HG02759 (cell line): Measurements from ENCODE around the gene ANKRD36.
A peak's percentile ranks its signal among the peaks of the same experiment; 100 is the strongest.
"Not testable (repeated sequence)": the region's sequence is repeated elsewhere in the genome, so short reads cannot be mapped to it uniquely, and the experiment has no call there.

ENCODE experiments used
- ATAC-seq: cut with Tn5 transposase; IDR thresholded peaks from one replicate; pipeline ENCODE4 v1.9.1; 2021; ENCODE audit warnings: mild to moderate bottlenecking, moderate library complexity; ENCODE audit not compliant: unreplicated experiment

Gene ANKRD36

DNA sequence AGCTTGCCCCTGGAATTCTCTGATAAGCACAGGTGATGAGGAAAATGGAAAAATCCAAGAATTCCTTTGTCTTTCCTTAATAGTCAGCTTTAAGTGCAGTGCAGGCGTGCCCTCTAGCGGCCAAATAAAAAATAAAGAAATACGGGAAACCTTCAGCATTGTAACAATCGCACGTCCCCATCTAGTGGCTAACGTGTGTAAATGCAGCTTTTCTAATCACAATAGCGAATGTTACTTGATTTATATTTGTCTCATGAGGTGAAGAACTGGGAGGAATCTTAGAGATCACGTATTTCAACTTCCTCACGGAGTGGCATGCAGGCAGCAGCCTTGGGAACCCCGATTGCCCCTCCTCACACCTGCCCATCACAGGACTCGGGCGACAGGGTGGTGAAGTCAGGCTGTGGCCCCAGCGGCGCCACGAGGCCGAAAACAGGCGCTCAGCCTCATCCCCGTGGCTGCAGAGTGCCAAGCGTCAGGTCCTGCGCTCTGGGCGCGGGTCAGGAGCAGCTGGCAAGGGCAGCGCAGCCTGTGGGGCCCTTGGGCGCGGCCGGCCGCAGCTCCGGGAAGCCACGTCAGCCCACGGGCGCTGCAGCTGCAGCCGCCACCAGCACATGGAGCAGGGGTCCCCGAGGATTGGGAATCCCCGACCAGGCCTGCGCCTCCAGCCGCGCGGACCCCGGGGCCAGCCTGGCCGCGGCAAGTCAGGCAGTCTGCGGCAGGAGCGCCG, 468 bp upstream of the ANKRD36 start:
- ATAC-seq, result peak; percentile 38

DNA sequence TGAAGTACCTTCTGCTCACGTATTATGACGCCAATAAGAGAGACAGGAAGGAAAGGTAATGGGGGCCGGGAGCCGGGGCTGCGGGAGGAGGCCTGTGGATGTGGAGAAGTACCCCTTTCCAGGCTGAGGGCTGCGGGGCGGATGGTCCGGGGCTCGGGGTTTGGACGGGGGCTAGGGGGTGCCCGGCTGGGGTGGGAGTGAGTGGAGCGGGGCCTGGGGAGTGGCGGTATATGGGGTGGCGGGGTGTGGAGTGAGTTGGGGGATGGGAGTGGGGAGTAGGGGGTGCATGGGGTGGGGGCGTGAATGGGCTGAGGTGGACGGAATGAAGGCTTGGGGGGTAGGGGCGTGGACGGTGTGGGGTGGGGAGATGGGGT, 916 bp downstream of the ANKRD36 start:
- ATAC-seq, result not testable (repeated sequence)

DNA sequence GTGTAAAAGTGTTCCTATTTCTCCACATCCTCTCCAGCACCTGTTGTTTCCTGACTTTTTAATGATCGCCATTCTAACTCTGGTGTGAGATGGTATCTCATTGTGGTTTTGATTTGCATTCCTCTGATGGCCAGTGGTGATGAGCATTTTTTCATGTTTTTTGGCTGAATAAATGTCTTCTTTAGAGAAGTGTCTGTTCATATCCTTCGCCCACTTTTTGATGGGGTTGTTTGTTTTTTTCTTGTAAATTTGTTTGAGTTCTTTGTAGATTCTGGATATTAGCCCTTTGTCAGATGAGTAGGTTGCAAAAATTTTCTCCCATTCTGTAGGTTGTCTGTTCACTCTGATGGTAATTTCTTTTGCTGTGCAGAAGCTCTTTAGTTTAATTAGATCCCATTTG, 16.1 kb downstream of the ANKRD36 start:
- not testable (repeated sequence) for ATAC-seq

DNA sequence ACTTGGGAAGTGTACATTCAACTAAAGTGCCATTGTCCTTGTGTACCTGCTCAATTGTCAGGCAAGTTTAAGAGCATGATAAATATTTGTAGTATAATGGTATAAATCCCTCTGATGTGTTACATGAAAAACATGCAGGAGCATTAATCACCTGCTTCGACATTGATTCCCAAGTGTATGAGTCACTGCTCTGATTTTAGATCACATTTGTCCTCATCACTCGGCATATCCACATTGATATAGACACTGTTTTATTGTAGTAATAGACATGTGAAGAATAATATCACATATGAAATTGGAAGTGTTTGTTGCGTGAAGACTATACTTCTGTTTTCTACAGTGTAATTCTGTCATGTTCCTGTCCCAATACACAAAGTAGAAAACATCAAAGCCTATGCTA, 31.1 kb downstream of the ANKRD36 start:
- not testable (repeated sequence) for ATAC-seq

DNA sequence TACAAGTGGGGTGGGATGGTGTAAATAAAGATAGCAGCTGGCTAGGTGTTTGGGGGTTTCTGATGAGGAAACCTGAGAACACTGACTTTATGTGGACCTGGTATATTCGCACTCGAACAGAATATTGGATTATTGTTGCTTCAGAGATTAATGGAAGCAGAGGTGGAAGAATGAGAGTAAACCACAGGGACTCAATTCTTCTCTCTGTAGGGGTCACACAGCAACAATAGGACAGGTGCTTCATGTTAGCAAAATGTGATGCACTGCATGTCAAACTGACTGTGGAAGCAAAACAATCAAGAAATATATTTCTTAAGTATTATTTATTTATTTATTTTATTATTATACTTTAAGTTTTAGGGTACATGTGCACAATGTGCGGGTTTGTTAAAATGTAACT, 53.6 kb downstream of the ANKRD36 start:
- ATAC-seq, result not testable (repeated sequence)

DNA sequence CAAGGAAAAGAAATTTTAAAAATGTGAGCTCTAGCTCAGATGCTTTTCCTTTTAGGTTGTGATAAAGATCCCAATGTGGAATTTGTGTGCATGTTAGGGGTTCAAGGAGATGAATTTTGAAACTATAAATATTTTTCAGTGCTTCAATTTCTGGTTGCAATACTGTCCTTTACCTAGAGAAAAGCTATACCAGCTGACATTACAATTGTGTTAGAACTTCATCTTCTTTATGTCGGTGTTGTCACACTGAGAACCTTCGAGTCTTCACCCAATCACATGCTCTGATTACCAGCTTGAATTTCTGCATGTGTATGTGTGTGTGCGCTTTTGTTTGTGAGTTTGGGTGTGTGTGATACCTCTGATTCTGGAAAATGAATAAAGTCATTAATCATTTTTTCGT, 55.0 kb downstream of the ANKRD36 start:
- ATAC-seq, result not testable (repeated sequence)

DNA sequence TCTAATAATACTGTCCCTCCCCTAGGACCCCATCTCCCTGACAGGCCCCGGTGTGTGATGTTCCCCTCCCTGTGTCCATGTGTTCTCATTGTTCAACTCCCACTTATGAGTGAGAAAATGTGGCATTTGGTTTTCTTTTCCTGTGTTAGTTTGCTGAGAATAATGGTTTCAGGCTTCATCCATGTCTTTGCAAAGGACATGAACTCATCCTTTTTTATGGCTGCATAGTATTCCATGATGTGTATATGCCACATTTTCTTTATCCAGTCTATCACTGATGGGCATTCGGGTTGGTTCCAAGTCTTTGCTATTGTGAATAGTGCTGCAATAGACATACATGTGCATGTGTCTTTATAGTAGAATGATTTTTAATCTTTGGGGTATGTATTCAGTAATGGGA, 55.6 kb downstream of the ANKRD36 start:
- not testable (repeated sequence) for ATAC-seq

DNA sequence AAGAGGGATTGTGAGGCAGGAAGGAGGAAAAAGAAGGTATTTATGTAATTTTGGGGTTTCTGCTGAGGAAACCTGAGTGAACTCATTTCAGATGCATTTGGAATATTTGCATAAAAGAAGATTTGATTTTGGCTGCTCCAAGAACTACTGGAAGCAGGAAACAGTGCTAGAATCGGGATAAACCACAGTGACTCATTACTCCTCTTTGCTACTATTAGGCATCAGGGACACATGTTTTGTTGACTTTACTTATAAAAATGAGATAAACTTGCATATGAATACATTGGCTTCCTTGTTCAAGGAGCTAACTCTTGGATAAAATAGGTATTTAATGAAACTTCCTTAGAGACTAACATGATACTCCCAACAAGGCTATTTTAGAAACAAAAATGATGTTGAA, 67.4 kb downstream of the ANKRD36 start:
- not testable (repeated sequence) for ATAC-seq

DNA sequence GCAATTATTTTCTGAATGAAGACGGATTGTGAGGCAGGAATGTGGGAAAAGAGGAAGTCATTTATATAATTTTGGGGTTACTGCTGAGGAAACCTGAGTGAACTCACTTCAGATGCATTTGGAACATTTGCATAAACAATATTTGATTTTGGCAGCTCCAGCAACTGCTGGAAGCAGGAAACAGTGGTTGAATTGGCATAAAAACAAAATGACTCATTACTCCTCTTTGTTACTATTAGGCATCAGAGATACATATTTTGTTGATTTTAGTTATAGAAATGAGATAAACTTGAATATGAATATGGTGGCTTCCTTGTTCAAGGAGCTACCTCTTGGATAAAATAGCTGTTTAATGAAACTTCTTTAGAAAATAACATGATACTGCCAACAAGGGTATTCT, 82.4 kb downstream of the ANKRD36 start:
- not testable (repeated sequence) for ATAC-seq

DNA sequence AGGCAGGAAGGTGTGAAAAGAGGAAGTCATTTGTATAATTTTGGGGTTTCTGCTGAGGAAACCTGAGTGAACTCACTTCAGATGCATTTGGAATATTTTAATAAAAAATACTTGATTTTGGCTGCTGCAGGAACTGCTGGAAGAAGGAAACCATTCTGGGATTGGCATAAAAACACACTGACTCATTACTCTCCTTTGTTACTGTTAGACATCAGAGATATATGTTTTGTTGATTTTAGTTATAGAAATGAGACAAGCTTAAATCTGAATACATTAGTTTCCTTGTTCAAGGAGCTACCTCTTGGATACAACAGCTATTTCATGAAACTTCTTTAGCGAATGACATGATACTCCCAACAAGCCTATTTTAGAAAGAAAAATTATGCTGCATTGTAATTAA, 84.3 kb downstream of the ANKRD36 start:
- ATAC-seq, result not testable (repeated sequence)

DNA sequence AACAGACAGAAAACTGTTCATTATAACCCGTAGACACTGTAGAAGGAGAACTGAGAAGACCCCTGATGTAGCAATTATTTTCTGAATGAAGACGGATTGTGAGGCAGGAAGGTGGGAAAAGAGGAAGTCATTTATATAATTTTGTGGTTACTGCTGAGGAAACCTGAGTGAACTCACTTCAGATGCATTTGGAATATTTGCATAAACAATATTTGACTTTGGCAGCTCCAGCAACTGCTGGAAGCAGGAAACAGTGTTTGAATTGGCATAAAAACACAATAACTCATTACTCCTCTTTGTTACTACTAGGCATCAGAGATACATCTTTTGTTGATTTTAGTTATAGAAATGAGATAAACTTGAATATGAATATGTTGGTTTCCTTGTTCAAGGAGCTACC, 87.9 kb downstream of the ANKRD36 start:
- not testable (repeated sequence) for ATAC-seq

DNA sequence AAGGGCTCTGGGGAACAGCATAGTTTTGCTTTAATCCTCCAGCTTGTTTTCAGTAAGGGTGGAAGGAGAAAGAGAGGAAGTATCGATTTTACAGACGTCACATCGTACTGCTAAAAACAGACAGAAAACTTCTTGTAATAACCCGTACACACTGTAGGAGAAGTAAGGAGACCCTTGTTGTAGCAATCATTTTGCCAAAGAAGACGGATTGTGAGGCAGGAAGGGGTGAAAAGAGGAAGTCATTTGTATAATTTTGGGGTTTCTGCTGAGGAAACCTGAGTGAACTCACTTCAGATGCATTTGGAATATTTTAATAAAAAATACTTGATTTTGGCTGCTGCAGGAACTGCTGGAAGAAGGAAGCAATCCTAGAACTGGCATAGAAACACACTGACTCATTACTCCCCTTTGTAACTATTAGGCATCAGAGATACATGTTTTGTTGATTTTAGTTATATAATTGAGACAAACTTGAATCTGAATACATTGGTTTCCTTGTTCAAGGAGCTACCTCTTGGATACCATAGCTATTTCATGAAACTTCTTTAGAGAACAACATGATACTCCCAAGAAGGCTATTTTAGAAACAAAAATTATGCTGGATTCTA, 89.8 kb downstream of the ANKRD36 start:
- not testable (repeated sequence) for ATAC-seq

DNA sequence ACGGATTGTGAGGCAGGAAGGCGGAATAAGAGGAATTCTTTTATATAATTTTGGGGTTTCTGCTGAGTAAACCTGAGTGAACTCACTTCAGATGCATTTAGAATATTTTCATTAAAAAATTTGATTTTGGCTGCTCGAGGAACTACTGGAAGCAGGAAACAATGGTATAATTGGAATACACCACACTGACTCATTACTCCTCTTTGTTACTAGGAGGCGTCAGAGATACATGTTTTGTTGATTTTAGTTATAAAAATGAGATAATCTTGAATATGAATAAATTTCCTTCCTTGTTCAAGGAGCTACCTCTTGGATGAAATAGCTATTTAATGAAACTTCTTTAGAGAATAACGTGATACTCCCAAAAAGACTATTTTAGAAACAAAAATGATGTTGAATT, 97.4 kb downstream of the ANKRD36 start:
- no peak for ATAC-seq

DNA sequence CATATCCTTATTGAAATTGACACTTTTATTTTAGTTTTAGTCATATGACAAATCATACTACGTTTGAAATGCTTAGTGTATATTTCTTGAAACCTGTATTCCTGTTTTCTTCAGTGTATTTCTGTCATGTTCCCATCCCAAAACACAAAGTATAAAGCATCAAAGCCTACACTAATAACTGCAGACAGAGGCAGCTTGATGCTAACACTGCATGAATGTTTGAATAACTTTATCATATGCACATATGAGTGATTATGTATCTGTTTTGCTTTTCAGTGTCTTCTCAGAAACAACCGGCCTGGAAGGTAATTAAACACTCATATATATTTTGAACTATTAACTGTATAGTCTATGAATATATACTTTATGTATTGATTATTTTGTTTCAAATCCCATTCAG, 102.1 kb downstream of the ANKRD36 start:
- ATAC-seq, result not testable (repeated sequence)

DNA sequence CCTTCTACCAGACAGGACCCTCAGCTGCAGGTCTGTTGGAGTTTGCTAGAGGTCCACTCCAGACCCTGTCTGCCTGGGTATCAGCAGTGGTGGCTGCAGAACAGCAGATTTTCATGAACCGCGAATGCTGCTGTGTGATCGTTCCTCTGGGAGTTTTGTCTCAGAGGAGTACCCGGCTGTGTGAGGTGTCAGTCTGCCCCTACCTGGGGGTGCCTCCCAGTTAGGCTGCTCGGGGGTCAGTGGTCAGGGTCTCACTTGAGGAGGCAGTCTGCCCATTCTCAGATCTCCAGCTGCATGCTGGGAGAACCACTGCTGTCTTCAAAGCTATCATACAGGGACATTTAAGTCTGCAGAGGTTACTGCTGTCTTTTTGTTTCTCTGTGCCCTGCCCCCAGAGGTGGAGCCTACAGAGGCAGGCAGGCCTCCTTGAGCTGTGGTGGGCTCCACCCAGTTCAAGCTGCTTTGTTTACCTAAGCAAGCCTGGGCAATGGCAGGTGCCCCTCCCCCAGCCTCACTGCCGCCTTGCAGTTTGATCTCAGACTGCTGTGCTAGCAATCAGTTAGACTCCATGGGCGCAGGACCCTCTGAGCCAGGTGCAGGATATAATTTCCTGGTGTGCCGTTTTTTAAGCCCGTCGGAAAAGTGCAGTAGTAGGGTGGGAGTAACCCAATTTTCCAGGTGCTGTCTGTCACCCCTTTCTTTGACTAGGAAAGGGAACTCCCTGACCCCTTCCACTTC, 118.1 kb downstream of the ANKRD36 start:
- not testable (repeated sequence) for ATAC-seq

DNA sequence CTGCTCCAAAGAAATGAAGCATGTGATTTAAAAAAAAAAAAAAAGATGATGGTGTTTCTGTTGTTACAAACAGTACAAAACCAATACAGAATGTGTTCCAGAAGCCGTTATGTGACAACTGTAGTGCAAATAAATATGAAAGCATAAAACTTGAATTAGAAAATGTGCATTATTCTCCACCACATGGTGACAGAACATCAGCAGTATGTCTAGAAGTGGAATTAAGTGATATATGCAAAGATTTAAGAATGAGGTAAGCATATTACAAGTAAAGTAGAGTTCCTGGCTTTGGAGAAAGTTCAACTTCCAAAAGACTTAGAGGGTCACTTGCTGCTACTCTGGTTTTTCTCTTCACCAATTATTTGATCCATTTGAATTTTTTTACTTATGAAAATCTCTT, 120.0 kb downstream of the ANKRD36 start:
- ATAC-seq, result not testable (repeated sequence)

DNA sequence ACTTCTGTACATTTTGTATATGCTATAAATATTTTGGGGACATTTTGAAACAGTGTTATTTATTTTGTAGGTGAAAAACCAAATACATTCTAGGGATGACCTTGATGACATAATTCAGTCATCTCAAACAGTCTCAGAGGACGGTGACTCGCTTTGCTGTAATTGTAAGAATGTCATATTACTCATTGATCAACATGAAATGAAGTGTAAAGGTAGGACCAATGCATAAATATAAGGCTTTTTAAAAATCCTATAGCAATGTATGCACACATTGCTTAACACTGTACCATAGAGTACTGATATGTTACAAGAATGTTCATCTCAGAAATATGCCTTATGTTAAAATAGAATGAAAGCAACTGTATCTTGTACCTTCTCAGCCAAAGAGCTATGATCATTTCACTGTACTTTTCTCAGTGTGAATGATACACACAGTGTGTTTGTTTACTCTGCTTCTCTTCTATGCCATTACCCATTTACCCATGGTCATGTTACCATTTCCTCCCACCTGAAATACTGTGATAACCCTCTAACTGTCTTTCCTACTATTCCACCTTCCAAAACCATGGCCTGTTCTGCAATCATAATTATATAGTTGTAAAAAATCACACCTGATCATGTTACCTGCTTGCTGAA, 120.8 kb downstream of the ANKRD36 start:
- not testable (repeated sequence) for ATAC-seq

DNA sequence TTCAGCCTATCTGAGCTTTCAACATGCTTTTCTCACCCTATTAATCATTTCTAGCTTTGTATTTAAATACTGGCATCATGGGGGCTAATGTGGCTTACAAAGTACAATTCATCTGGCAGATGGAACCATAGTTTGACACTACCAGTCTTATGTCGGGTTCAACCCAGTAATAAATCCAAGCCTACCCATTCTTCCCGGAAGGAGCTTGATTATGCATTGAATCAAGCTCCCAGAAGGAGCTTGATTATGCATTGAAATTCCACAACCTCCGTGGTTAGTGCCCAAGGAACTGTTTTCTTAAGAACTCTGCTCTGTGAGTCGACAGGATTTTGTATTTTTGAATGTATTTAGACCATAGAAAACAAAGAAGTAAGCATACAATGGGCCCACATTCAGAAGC, 148.2 kb downstream of the ANKRD36 start:
- ATAC-seq, result not testable (repeated sequence)

DNA sequence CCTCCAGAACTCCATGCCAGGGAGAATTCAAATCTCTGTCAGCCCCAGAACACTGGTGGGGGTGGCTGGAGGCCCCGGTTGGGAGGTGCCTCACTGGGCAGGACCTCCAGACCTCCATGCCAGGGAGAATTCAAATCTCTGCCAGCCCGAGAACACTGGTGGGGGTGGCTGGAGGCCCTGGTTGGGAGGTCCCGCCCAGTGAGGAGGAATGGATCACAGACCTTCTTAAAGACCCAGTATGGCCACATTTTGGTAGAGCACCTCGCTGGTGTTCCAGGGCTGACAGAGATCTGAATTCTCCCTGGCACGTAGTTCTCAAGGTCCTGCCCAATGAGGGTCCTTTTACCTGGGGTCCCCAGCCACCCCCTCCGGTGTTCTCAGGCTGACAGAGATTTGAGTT, 153.5 kb downstream of the ANKRD36 start:
- not testable (repeated sequence) for ATAC-seq

DNA sequence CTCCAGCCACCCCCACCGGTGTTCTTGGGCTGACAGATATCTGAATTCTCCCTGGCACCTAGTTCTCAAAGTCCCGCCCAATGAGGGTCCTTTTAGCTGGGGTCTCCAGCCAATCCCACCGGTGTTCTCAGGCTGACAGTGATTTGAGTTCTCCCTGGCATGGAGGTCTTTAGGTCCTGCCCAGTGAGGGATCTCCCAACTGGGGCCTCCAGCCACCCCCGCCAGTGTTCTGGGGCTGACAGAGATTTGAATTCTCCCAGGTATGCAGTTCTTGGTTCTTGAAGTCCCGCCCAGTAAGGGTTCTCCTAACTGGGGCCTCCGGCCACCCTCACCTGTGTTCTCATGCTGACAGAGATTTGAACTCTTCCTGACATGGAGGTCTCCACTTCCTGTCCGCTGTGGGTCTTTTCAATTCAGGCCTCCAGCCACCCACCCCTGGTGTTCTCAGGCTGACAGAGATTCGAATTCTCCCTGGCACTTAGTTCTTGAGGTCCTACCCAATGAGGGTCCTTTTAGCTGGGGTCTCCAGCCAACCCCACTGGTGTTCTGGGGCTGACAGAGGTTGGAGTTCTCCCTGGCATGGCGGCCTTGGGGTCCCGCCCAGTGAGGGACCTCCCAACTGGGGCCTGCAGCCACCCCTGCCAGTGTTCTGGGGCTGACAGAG, 154.6 kb downstream of the ANKRD36 start:
- ATAC-seq, result no peak

DNA sequence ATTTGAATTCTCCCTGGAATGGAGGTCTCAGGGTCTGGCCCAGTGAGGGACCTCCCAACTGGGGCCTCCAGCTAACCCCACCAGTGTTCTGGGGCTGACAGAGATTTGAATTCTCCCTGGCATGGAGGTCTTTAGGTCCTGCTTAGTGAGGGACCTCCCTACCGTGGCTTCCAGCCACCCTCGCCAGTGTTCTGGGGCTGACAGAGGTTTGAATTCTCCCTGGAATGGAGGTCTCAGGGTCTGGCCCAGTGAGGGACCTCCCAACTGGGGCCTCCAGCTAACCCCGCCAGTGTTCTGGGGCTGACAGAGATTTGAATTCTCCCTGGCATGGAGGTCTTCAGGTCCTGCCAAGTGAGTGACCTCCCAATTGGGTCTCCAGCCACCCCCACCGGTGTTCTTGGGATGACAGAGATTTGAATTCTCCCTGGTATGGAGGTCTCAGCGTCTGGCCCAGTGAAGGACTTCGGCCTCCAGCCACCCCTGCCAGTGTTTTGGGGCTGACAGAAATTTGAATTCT, 155.2 kb downstream of the ANKRD36 start:
- ATAC-seq, result not testable (repeated sequence)
